Measurements from ENCODE around the gene RDH5.

RDH5 gene

GRCh38 chr12:55696141-55696540 is 24.1 kb upstream of the RDH5 start:
- no peak for DNase-seq (ENCODE audit: low read depth)

GRCh38 chr12:55696796-55697462 is 23.3 kb upstream of the RDH5 start:
- DNase-seq (ENCODE audit: low read depth) = no peak

- no peak for DNase-seq (ENCODE audit: low read depth)
Observed at GRCh38 chr12:55697686-55698085, 22.5 kb upstream of the RDH5 start.

GRCh38 chr12:55698241-55698955 is 21.8 kb upstream of the RDH5 start:
- DNase-seq (ENCODE audit: low read depth) = no peak

- no peak for DNase-seq (ENCODE audit: low read depth)
Observed at GRCh38 chr12:55698965-55699364, 21.2 kb upstream of the RDH5 start.

- DNase-seq (ENCODE audit: low read depth) = no peak
Observed at GRCh38 chr12:55699471-55700055, 20.6 kb upstream of the RDH5 start.

GRCh38 chr12:55700255-55701018 is 19.8 kb upstream of the RDH5 start:
- DNase-seq (ENCODE audit: low read depth) = no peak

- no peak for DNase-seq (ENCODE audit: low read depth)
Observed at GRCh38 chr12:55702861-55703260, 17.3 kb upstream of the RDH5 start.

GRCh38 chr12:55703288-55703687 is 16.9 kb upstream of the RDH5 start:
- no peak for DNase-seq (ENCODE audit: low read depth)

- DNase-seq (ENCODE audit: low read depth) = no peak
Observed at GRCh38 chr12:55703901-55704761, 16.1 kb upstream of the RDH5 start.

GRCh38 chr12:55704824-55705718 is 15.1 kb upstream of the RDH5 start:
- DNase-seq (ENCODE audit: low read depth) = no peak

GRCh38 chr12:55705782-55706402 is 14.3 kb upstream of the RDH5 start:
- no peak for DNase-seq (ENCODE audit: low read depth)

GRCh38 chr12:55706568-55707218 is 13.5 kb upstream of the RDH5 start:
- DNase-seq (ENCODE audit: low read depth) = no peak

GRCh38 chr12:55707219-55707671 is 12.9 kb upstream of the RDH5 start:
- DNase-seq (ENCODE audit: low read depth) = no peak

GRCh38 chr12:55707841-55708694 is 12.1 kb upstream of the RDH5 start, which contains the start of gene ITGA7:
ITGA7 (minus strand) TSS chr12:55707904; CDS start chr12:55707682, 222 bp downstream.
- peak; percentile 52 for DNase-seq (ENCODE audit: low read depth)

- no peak for DNase-seq (ENCODE audit: low read depth)
Observed at GRCh38 chr12:55708695-55709233, 11.4 kb upstream of the RDH5 start.

GRCh38 chr12:55711786-55712553 is 8.2 kb upstream of the RDH5 start:
- no peak for DNase-seq (ENCODE audit: low read depth)

All from stimulated activated CD4-positive, alpha-beta T cell treated with anti-CD3 and anti-CD28 coated beads, Interleukin-2, amount 100 ng/mL, for 4 hours (primary cell).